Urothelium cell line (cell line): ENCODE data around the gene EDN3.

Source experiments
- DNase-seq: peaks from one replicate; pipeline ENCODE4 v3.0.0; 2011; ENCODE audit warnings: low spot score, mixed read lengths
- FAIRE-seq: peaks from 2 replicates; lab custom pipeline; 2011; peaks lifted over from hg19 to GRCh38; lab: Jason Lieb, UNC

EDN3 gene

DNA sequence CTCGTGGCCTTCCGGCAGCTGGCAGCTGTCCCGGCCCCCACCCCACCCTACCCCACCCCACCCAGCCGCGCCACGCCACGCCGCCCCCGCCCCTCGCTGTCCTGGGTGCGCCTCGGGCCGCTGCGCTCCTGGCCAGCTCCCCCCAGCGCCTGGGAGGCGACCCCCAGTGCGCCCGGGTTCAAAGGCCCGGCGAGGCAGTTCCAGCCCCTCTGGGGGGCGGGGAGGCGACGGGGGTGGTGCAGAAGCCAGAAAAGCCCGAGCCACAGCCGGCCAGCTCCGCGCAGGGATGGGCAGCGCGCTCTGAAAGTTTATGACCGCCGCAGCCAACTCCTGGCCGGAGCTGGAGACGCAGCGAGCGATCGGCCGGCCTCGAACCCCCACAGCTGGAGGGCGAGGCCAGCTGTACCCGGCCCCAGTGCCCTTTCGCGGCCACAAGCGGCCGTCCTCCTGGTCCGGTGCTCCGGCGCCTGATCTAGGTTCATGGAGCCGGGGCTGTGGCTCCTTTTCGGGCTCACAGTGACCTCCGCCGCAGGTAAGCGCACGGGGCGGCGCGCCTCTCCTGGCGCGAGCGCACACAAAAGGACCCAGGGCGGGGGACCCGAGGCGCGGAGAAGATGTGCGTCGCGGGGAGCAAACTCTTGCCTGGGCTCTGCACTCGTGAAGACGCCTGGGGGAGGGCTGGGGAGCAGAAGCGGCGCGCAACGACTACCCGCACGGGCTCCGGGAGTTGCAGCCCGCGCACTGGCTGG, at the start of gene EDN3:
Gene EDN3 (plus strand): TSS at position 279 of the 749 bp plus-strand sequence. CDS start 202 bp downstream, at position 481.
- FAIRE-seq (no peak), DNase-seq (no peak)

DNA sequence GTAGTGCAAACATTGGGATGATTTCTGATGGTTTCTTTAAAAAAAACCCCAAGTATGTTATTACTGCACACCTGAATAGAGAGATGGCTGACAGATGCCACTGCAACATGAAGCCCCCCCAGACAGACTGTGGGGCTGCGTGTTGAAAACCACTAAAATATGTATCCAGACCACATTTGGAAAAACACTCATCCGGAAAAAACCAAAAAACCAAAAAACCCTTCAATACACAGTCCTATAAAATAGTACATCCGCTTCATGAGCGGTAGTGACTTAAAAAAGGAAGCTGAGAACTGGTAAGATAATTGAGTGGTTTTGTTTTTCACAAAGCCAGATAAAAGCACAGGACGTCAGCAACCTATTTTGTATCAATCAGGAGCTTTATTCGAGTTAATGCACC, 47.1 kb upstream of the EDN3 start:
- DNase-seq (no peak), FAIRE-seq (no peak)

- FAIRE-seq (peak; percentile 90), DNase-seq (peak; percentile 68)
These were observed 46.6 kb upstream of the EDN3 start for GRCh38 chr20:59253779-59254319.

GRCh38 chr20:59255256-59255655, 45.2 kb upstream of the EDN3 start:
- no peak for FAIRE-seq

DNA sequence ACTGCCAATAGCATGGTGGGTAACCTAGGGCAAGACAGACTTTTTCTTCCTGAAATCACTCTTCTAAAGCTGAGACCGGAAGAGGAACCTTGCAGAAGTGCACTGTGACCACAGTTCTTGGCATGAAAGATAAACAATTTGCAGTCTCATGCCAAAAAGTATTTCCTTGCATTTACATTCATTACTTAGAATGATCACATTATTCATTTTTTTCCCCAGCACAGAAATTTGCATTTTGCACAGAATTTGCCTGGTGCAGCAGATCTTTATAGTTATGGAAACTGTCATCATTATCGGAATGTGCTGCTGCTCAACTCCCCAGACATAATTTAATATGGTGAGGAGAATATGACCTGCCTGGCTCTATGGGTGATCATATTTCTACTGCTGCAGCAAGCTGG, 42.2 kb upstream of the EDN3 start:
- no peak for FAIRE-seq
- no peak for DNase-seq

More at GRCh38 chr20:59255256-59255655, 45.2 kb upstream of the EDN3 start:
- no peak for DNase-seq

DNA sequence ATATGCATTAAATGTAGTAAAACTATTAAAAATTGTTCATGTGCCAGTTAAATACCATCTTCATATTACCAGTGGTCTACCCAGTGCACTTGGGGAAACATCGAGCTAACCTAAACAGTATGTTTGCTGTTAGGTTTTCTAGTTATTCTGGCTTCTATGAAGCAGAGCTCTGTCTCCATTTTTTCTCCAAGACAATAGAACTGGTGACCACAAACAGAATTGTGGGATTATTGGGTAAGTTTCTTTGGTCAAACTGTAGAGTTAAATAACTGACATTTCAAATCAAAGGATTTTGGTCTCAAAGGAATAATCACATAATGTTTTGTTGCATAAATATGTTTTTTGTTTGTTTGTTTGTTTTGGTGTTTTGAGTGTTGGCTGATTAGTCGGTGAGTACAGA, 40.5 kb upstream of the EDN3 start:
- DNase-seq: no peak
- FAIRE-seq: no peak

GRCh38 chr20:59265298-59265697, 35.1 kb upstream of the EDN3 start:
- no peak for FAIRE-seq
- no peak for DNase-seq

GRCh38 chr20:59268870-59269269, 31.5 kb upstream of the EDN3 start:
- DNase-seq: no peak
- FAIRE-seq: peak; percentile 50

- no peak for DNase-seq
- FAIRE-seq: no peak
These were observed 30.9 kb upstream of the EDN3 start for GRCh38 chr20:59269411-59270025.

GRCh38 chr20:59270380-59270779, 30.0 kb upstream of the EDN3 start:
- DNase-seq (no peak), FAIRE-seq (no peak)

GRCh38 chr20:59273739-59274357, 26.6 kb upstream of the EDN3 start:
- FAIRE-seq: no peak
- DNase-seq: no peak

- DNase-seq (no peak), FAIRE-seq (no peak)
These were observed 23.5 kb upstream of the EDN3 start for GRCh38 chr20:59276938-59277337.

GRCh38 chr20:59284470-59284869, 15.9 kb upstream of the EDN3 start:
- no peak for DNase-seq
- no peak for FAIRE-seq

- FAIRE-seq (no peak), DNase-seq (no peak)
These were observed 10.4 kb upstream of the EDN3 start for GRCh38 chr20:59289994-59290393.

- DNase-seq (peak; percentile 63), FAIRE-seq (no peak)
These were observed 8.5 kb upstream of the EDN3 start for GRCh38 chr20:59291740-59292383.

DNA sequence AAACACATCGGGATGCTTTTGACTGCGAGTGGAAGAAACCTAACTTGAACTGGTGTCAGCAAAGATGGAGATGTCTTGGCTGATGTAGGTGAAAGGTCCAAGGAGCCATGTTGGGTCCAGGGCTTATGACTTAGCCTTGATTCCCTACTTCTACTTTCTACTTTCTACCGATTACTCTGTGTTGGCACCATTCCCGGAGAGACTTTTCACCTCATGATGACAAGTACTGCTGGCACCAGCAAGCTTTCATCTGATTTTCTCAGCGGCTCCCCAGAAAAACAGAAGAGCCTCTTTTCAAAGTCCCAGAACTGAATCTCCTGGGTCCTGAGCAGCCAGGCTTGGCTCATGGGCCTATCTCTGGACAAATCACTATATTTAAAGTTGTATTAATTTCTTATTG, 4.9 kb upstream of the EDN3 start:
- DNase-seq: no peak
- FAIRE-seq: peak; percentile 42

DNA sequence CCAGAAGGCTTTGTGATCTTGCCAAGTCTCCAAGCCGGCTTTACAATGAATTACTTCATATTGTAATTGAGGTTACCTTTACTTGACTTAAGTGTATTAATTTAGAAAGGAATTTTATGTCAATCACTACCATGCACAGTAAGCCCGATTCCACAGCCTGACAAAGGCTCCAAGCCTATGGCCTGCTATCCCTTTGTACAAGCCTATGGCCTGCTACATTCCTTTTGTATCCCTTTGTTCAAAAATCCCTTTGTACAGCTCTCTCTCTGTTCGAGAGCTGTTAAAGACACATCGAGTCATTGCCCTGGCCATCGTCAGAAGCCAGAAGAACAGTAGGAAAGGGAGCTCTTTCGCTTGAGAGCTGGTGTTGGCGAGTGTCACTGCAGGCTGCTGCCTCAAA, 2.7 kb upstream of the EDN3 start:
- no peak for DNase-seq
- no peak for FAIRE-seq

- FAIRE-seq (no peak), DNase-seq (no peak)
These were observed 472 bp upstream of the EDN3 start for GRCh38 chr20:59299945-59300332.

DNA sequence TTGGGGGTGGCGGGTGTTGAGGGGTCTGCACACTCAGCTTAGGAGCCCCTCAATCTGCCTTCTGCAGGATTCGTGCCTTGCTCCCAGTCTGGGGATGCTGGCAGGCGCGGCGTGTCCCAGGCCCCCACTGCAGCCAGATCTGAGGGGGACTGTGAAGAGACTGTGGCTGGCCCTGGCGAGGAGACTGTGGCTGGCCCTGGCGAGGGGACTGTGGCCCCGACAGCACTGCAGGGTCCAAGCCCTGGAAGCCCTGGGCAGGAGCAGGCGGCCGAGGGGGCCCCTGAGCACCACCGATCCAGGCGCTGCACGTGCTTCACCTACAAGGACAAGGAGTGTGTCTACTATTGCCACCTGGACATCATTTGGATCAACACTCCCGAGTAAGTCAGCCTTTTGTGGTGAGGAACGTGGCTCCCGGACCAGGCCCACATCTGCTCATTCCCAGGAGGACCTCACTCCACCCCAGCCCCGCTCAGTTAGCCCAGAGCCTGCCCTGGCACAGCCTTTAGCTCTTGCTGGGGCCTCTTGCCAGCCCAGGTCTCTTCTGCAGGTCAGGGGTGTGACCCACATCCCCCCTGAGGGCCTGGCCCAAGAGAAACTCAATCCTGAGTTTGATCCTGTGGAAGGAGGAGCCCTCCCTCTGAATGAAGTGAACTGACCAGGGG, 1.1 kb downstream of the EDN3 start:
- FAIRE-seq: peak; percentile 20
- DNase-seq: no peak

DNA sequence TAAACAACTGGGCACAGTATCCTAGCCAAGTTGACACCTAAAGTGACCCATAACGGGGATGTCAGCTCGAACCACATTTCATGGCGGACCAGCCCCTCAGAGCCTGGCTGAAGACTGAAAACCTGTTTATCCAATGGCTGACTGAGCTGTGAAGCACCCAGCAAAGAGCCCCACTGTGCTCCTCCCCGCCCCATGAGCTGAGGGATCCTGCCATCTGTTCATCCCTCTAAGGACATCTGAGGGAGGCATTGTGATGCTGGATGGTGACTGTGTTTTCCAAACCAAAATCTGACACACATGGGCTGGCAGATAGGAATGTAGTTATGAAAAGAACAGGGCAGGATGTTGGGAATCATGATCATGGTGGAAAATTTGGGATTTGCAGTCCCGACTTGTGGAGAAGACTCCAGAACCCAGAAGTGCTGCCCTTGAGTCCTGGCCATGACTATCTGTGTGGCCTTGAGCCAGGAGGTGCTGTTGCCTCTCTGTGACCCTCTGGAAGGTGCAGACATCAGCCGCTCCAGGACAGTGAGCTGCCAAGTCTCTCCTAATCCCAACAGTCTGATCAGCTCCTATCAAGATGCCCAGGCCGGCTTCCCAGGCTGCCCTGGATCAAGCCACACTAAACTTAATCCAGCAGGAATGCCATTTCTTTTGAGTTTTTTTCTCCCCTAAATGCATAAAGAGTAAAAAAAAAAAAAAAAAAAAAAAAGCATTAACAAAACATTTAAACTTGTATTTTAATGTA, 5.7 kb downstream of the EDN3 start:
- DNase-seq: no peak
- no peak for FAIRE-seq
